Upper lobe of left lung (tissue), 6 donors: ENCODE measurements around the gene DIP2A. TPM values are rescaled to one million over a fixed set of nuclear protein-coding genes. Genes with fewer than 3 reads are reported as not detected.
"Not testable (repeated sequence)": the region's sequence is repeated elsewhere in the genome, so short reads cannot be mapped to it uniquely, and the experiment has no call there.

Source experiments
- ATAC-seq, 2 donors: fragments of 200-7000 bp; cut with Tn5 transposase; one replicate each; pipeline ENCODE4 v1.9.1; 2022; ENCODE audit warnings: mild to moderate bottlenecking in 2 of 2, moderate library complexity in 2 of 2; ENCODE audit not compliant: low FRiP score in 2 of 2
- DNase-seq, 2 donors: peaks; one replicate each; pipeline ENCODE4 v3.0.0-alpha.2; 2019 to 2020
- H3K27ac ChIP-seq, 4 donors: fragments of 200-600 bp; sonication (generic); one replicate each; pipeline ENCODE4 v1.5.1; 2016 to 2019
- H3K27me3 ChIP-seq, 4 donors: fragments of 200-600 bp; sonication (generic); one replicate each; pipeline ENCODE4 v1.5.1; 2017 to 2019
- H3K36me3 ChIP-seq, 4 donors: fragments of 200-600 bp; sonication (generic); one replicate each; pipeline ENCODE4 v1.5.1; 2016 to 2019
- H3K4me1 ChIP-seq, 4 donors: fragments of 200-600 bp; sonication (generic); one replicate each; pipeline ENCODE4 v1.5.1; 2018 to 2019
- H3K4me3 ChIP-seq, 4 donors: fragments of 200-600 bp; sonication (generic); one replicate each; pipeline ENCODE4 v1.5.1; 2017 to 2019; ENCODE audit warnings: mild to moderate bottlenecking in 2 of 4, moderate library complexity in 1 of 4
- H3K9me3 ChIP-seq, 4 donors: fragments of 200-600 bp; sonication (generic); one replicate each; pipeline ENCODE4 v1.5.1; 2018 to 2019
- CTCF ChIP-seq, 6 experiments: fragments of 450-650 bp in 4 of 6; fragments of 200-600 bp in 2 of 6; sonication (generic) in 2 of 6; IDR thresholded peaks; one replicate each; pipeline ENCODE4 v1.5.1; 2016 to 2019; ENCODE audit warnings: antibody characterized with exemption in 6 of 6
- EP300 ChIP-seq, 4 donors: sonication (generic); formaldehyde crosslinking; IDR thresholded peaks; one replicate each; pipeline ENCODE4 v1.5.1; 2017; ENCODE audit warnings: antibody characterized with exemption in 4 of 4, control low read depth in 2 of 4
- POLR2A ChIP-seq, 4 donors: fragments of 450-650 bp; IDR thresholded peaks; one replicate each; pipeline ENCODE4 v1.5.1; 2016 to 2017; ENCODE audit warnings: antibody characterized with exemption in 4 of 4, mild to moderate bottlenecking in 2 of 4
- POLR2AphosphoS5 ChIP-seq, 2 donors: sonication (generic); formaldehyde crosslinking; IDR thresholded peaks; one replicate each; pipeline ENCODE4 v1.5.1; 2017; ENCODE audit warnings: antibody characterized with exemption in 2 of 2
- WGBS, 2 donors: methylation state at CpG; one replicate each; pipeline ENCODE4 v1.1.5; 2017 to 2018; 5-methylcytosine and 5-hydroxymethylcytosine counted together
- total RNA-seq, 6 donors: library from RNA; depleted of rRNA in 4 of 6; stranded (reverse); fragments of >200 nt in 4 of 6; gene quantifications; one replicate each; pipeline versions ENCODE4 v1.1.0 to v1.2.1, GENCODE V29; 2016 to 2021
- donor health status: DM: no; HTN: no; CAD: no; lungs with moderate emphysema.
- donor health status: DM: no; HTN: yes; CAD: no; lungs with severe emphysema.

The DIP2A gene
- total RNA-seq, 6 donors from 2014 or later: 22.6 to 144 (median 43.0) TPM

GRCh38 chr21:46570631-46571030 lies 111.9 kb downstream of the DIP2A start:
- DNase-seq: no peak
- Histone ChIP-seq H3K4me3 (no peak overlapping the region), H3K27me3 (no peaks in the 10 kb centered on the region), H3K27ac (no peak overlapping the region), H3K36me3 (peaks cover 3 to 50% (median 40%) of the 10 kb centered on the region in 4 donors), H3K9me3 (peaks cover 0 to 5% (median 1%) of the 10 kb centered on the region in 4 donors), H3K4me1 (no peaks in the 10 kb centered on the region)
- no peak for ATAC-seq
- TF ChIP-seq POLR2AphosphoS5 (IDR thresholded peaks at IDR 0.05): no peak
- TF ChIP-seq CTCF (IDR thresholded peaks at IDR 0.05): no peak
- no peak for TF ChIP-seq POLR2A (IDR thresholded peaks at IDR 0.05)
- TF ChIP-seq EP300 (IDR thresholded peaks at IDR 0.05): no peak

- no peak overlapping the region for H3K27ac ChIP-seq
- H3K4me1 ChIP-seq: no peaks in the 10 kb centered on the region
- H3K9me3 ChIP-seq: peaks cover 0 to 5% (median 1%) of the 10 kb centered on the region in 4 donors
- H3K27me3 ChIP-seq: no peaks in the 10 kb centered on the region
- 95 to 98% methylated on average over 1 of the region's 1 CpG for WGBS, 2 donors
- TF ChIP-seq POLR2AphosphoS5 (IDR thresholded peaks at IDR 0.05) (no peak), CTCF (IDR thresholded peaks at IDR 0.05) (no peak), POLR2A (IDR thresholded peaks at IDR 0.05) (no peak), EP300 (IDR thresholded peaks at IDR 0.05) (no peak)
- no peak for ATAC-seq
- H3K4me3 ChIP-seq: no peak overlapping the region
- no peak for DNase-seq
- H3K36me3 ChIP-seq: peaks cover 3 to 28% (median 18%) of the 10 kb centered on the region in 4 donors
These were observed 114.2 kb downstream of the DIP2A start for GRCh38 chr21:46572850-46573249.

- not testable (repeated sequence) for DNase-seq, H3K27ac ChIP-seq, H3K4me1 ChIP-seq, H3K27me3 ChIP-seq, H3K36me3 ChIP-seq, ATAC-seq, H3K4me3 ChIP-seq
- H3K9me3 ChIP-seq: peaks cover 5 to 26% (median 7%) of the 10 kb centered on the region in 4 donors
- WGBS, 2 donors: 93 to 97% methylated on average over 5 of the region's 5 CpGs
These were observed 119.1 kb downstream of the DIP2A start for GRCh38 chr21:46577786-46578185.

- not testable (repeated sequence) for H3K36me3 ChIP-seq, H3K4me3 ChIP-seq, H3K4me1 ChIP-seq, ATAC-seq, DNase-seq, H3K27me3 ChIP-seq, H3K27ac ChIP-seq
- peaks cover 5 to 26% (median 7%) of the 10 kb centered on the region in 4 donors for H3K9me3 ChIP-seq
- 99 to 100% methylated on average over 2 of the region's 2 CpGs for WGBS, 2 donors
These were observed 120.7 kb downstream of the DIP2A start for GRCh38 chr21:46579394-46579793.

- TF ChIP-seq EP300 (IDR thresholded peaks at IDR 0.05): no peak
- no peak for TF ChIP-seq CTCF (IDR thresholded peaks at IDR 0.05)
- TF ChIP-seq POLR2A (IDR thresholded peaks at IDR 0.05): no peak
- no peak for TF ChIP-seq POLR2AphosphoS5 (IDR thresholded peaks at IDR 0.05)
- 97 to 100% methylated on average over 1 to 4 of the region's 5 CpGs for WGBS, 2 donors
- no peak for DNase-seq
These were observed 123.2 kb downstream of the DIP2A start for GRCh38 chr21:46581780-46582307.

More at GRCh38 chr21:46581780-46582307, 123.2 kb downstream of the DIP2A start:
- no peak for ATAC-seq
- Histone ChIP-seq H3K4me1 (no peaks in the 10 kb centered on the region), H3K36me3 (peaks cover 0 to 7% (median 3%) of the 10 kb centered on the region in 4 donors), H3K9me3 (peaks cover 5 to 26% (median 7%) of the 10 kb centered on the region in 4 donors), H3K27ac (no peak overlapping the region), H3K27me3 (no peaks in the 10 kb centered on the region), H3K4me3 (no peak overlapping the region)
